ENCODE data around the gene CACNB4.

DNA sequence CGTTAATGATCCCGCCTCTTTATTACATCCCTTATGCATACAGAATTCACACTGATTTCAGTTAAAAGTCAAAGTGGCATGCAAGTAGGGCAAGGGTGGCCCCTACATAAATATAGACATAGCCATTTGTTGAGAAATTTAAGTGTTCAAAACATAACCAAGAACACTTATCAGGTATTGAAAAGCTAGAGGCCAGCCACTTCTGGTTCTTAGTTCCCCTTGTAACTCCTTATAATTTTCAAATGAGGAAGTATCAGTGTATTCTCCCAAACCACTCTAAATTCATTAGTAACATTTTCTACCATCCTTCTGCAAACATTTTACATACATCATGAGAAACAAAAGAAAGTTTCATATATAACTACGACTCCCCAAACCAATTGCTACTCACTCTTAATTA lies 264.9 kb downstream of the CACNB4 start:
- TF ChIP-seq FOXP2 (optimal IDR thresholded peaks at IDR 0.05; ENCODE audit: borderline replicate concordance, extremely low read depth, extremely low read length, insufficient read depth) (no peak), POLR2AphosphoS5 (IDR thresholded peaks at IDR 0.05; ENCODE audit: low read depth, low read length) (no peak)
- TF ChIP-seq, protein P1, sequence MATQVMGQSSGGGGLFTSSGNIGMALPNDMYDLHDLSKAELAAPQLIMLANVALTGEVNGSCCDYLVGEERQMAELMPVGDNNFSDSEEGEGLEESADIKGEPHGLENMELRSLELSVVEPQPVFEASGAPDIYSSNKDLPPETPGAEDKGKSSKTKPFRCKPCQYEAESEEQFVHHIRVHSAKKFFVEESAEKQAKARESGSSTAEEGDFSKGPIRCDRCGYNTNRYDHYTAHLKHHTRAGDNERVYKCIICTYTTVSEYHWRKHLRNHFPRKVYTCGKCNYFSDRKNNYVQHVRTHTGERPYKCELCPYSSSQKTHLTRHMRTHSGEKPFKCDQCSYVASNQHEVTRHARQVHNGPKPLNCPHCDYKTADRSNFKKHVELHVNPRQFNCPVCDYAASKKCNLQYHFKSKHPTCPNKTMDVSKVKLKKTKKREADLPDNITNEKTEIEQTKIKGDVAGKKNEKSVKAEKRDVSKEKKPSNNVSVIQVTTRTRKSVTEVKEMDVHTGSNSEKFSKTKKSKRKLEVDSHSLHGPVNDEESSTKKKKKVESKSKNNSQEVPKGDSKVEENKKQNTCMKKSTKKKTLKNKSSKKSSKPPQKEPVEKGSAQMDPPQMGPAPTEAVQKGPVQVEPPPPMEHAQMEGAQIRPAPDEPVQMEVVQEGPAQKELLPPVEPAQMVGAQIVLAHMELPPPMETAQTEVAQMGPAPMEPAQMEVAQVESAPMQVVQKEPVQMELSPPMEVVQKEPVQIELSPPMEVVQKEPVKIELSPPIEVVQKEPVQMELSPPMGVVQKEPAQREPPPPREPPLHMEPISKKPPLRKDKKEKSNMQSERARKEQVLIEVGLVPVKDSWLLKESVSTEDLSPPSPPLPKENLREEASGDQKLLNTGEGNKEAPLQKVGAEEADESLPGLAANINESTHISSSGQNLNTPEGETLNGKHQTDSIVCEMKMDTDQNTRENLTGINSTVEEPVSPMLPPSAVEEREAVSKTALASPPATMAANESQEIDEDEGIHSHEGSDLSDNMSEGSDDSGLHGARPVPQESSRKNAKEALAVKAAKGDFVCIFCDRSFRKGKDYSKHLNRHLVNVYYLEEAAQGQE (IDR thresholded peaks at IDR 0.05; ENCODE audit: insufficient read depth in 1 of 2, low read depth in 2 of 2, low read length in 2 of 2) = no peak

Data from PFSK-1 (cell line).